Stimulated activated CD4-positive, alpha-beta T cell treated with anti-CD3 and anti-CD28 coated beads, Interleukin-2, amount 100 ng/mL, for 4 hours (primary cell): ENCODE measurements around the gene SNAP29.
"Not testable (repeated sequence)": the region's sequence is repeated elsewhere in the genome, so short reads cannot be mapped to it uniquely, and the experiment has no call there.

Experiments used
- DNase-seq: peaks from one replicate; pipeline ENCODE4 v3.0.0-alpha.2; 2020; ENCODE audit warnings: low read depth

SNAP29 gene

GRCh38 chr22:20930435-20930834 lies 71.6 kb downstream of the SNAP29 start:
- not testable (repeated sequence) for DNase-seq

GRCh38 chr22:20931126-20931654 lies 72.4 kb downstream of the SNAP29 start:
- no peak for DNase-seq

- DNase-seq = no peak
These were observed 75.1 kb downstream of the SNAP29 start for GRCh38 chr22:20933910-20934309.

GRCh38 chr22:20935049-20935448 lies 76.2 kb downstream of the SNAP29 start:
- DNase-seq = not testable (repeated sequence)

- DNase-seq = not testable (repeated sequence)
These were observed 77.2 kb downstream of the SNAP29 start for GRCh38 chr22:20935780-20936539.

GRCh38 chr22:20937031-20937793 lies 78.4 kb downstream of the SNAP29 start:
- no peak for DNase-seq

- no peak for DNase-seq
These were observed 79.2 kb downstream of the SNAP29 start for GRCh38 chr22:20937794-20938671.

- DNase-seq = not testable (repeated sequence)
These were observed 80.8 kb downstream of the SNAP29 start for GRCh38 chr22:20939457-20940185.

- DNase-seq = no peak
These were observed 81.4 kb downstream of the SNAP29 start for GRCh38 chr22:20940186-20940651.
